Activated naive CD4-positive, alpha-beta T cell treated with Interleukin-2 at 50 U/mL for 16 hours (primary cell): ENCODE data around the gene POLA1.
A peak's percentile ranks its signal among the peaks of the same experiment; 100 is the strongest.
"Not testable (repeated sequence)": the region's sequence is repeated elsewhere in the genome, so short reads cannot be mapped to it uniquely, and the experiment has no call there.

Experiments
- DNase-seq: peaks from one replicate; pipeline ENCODE4 v3.0.0-alpha.2; 2020

The POLA1 gene

DNA sequence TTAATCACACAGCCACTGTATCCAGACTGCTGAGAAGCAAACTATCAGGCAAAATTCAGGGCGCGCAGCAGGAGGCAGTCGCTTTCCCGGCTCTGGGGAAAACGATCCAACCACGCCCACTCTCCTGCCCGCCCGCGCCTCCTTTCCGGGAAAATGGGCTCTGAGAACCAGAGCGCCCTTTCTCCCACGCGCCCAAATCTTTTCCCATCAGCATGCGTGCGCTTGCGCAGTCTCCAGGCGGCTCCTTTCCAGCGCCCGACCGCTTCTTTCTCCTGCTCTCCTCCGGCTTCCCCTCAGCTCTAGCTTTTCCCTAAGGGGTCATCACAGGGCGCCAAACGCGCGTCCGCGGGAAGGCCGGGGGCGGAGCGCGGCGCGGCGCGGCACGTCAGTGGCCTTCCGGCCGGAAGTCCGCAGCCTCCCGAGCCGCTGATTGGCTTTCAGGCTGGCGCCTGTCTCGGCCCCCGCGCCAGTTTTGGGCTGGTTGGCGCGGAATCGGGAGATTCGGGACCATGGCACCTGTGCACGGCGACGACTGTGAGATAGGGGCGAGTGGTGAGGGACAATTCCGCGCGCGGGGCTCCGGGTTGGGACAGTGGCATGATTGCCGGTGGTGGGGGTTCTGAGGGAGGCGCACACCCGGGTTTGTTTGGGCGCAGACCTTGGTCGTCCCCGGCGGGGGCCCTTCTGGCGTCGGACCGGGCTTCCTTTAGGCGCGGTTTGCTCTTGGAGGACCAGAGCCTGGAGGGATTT lies at the start of gene POLA1:
Gene POLA1 (plus strand): TSS at position 466 of the 750 bp plus-strand sequence. CDS start 44 bp downstream, at position 510.
- peak; percentile 81 for DNase-seq

- no peak for DNase-seq
Measured at GRCh38 chrX:24646006-24646405, 47.7 kb upstream of the POLA1 start.

- DNase-seq: no peak
Measured at GRCh38 chrX:24646745-24647182, 47.0 kb upstream of the POLA1 start.

DNA sequence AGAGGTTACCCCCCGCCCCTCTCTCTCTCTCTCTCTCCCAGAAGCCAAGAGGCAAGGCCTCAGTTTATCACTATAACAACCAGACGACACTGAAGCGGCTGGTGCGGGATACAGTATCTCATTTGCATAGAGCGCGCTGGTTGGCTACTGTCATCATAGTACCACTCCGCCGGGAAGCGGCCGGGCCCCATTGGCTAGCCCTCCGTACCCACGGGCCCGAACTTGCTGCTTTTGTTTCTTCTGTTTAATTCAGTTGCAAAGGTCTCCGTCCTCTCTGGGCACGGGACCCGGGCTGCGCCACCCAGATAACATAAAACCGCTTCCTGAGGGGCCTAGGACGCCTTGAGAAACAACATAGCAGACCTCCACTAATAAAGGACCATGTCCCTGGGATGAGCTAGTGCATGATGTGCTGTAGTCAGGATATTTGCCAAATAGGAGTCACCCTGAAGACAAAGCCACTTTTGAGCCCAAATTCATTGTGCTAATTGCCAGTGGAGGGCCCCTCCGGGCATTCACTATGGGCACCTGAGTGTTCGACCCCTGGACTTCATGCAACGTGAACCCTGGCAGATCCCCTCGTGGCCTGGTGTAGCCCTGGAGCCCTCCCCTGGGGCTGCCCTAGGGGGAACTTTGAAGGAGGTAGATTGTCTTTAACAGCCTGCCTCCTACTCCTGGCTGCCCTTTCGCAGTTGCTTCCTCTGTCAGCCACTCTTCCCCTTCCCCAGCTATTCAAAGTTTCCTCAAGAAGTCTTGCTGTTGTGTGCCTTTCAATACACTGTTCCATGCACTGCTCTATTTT lies 46.3 kb upstream of the POLA1 start, which contains the start of gene PCYT1B:
Gene PCYT1B (minus strand): TSS at position 91 of the 802 bp plus-strand sequence. CDS start 242 bp downstream, outside the sequence.
- peak; percentile 56 for DNase-seq

GRCh38 chrX:24648495-24648894 lies 45.2 kb upstream of the POLA1 start:
- no peak for DNase-seq

DNA sequence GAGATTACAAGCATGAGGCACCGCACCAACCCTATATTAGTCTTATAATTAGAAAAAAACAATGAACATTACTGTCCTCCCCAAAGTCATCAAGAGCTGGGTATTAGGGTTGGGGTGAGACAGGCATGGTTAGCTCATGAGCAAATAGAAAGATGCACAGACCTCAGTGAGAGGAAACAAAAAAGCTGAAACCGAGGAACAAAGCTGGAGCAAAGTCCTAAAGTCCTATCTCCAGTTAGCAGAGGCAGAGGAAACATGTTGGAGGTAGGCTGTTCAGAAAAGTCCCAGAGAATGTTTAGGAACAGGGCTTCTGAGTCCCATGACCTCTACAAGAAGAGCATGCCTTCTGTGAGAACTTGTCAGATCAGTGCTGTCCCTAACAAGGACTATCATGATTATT lies 41.9 kb upstream of the POLA1 start:
- DNase-seq: no peak

DNA sequence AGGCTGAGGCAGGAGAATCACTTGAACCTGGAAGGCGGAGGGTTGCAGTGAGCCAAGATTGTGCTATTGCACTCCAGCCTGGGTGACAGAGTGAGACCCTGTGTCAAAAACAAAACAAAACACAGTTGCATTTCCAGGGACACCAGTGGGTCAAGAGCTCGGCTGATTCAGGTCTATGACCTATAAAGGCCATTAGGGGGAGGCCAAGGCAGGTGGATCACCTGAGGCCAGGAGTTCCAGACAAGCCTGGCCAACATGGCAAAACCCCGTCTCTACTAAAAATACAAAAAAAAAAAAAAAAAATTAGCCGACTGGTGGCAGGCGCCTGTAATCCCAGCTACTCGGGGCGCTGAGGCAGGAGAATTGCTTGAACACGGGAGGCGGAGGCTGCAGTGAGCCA lies 38.0 kb upstream of the POLA1 start:
- not testable (repeated sequence) for DNase-seq

DNA sequence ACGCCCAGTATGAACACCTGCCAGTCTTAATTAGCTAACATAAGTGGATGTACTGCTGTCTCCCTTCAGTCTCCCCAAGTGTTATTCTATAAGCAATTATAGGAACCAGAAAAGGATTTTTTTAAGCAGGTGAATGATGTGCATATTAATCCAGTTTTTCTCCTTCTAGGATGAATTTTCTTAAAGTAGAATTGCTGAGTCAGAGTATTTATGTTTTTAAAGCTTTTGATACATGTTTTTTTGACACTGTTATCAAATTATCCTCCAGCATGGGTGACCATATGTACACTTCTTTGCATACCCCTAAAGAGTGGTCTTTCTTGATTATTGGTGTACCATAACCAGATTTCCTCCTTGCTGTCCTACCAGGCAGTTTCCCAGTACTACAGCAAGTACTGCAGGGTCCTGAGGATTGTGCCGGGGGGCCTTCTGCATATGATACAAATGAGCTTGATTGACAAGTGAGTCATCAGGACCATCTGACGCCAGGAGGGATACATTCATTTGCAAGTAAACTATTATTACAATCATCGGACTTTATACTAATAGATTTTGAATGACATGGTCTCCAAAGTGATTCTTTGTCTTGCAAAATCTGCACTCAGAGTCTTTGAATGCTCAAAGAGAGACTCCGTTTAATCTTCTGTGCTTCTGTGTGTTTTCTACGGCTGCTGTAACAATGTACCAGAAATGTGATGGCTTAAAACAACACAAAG lies 35.9 kb upstream of the POLA1 start:
- DNase-seq: no peak

DNA sequence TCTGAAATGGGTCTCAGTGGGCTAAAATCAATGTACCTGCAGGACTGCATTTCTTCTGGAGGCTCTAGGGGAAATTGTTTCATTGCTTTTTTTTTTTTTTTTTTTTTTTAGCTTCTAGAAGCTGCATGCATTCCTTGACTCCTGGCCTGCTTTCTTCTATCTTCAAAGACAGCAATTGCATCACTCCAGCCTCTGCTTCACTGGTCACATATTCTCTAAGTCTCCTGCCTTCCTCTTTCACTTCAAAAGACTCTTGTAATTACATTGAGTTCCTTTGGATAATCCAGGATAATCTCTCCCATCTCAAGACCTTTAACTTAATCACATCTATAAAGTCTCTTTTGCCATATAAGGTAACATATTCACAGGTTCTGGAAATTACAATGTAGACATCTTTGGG lies 35.3 kb upstream of the POLA1 start:
- no peak for DNase-seq

GRCh38 chrX:24659106-24659505 lies 34.6 kb upstream of the POLA1 start:
- no peak for DNase-seq

- no peak for DNase-seq
Measured at GRCh38 chrX:24659646-24660045, 34.1 kb upstream of the POLA1 start.

GRCh38 chrX:24661292-24661691 lies 32.4 kb upstream of the POLA1 start:
- no peak for DNase-seq

- no peak for DNase-seq
Measured at GRCh38 chrX:24662352-24662751, 31.4 kb upstream of the POLA1 start.

GRCh38 chrX:24668111-24668510 lies 25.6 kb upstream of the POLA1 start:
- no peak for DNase-seq

DNA sequence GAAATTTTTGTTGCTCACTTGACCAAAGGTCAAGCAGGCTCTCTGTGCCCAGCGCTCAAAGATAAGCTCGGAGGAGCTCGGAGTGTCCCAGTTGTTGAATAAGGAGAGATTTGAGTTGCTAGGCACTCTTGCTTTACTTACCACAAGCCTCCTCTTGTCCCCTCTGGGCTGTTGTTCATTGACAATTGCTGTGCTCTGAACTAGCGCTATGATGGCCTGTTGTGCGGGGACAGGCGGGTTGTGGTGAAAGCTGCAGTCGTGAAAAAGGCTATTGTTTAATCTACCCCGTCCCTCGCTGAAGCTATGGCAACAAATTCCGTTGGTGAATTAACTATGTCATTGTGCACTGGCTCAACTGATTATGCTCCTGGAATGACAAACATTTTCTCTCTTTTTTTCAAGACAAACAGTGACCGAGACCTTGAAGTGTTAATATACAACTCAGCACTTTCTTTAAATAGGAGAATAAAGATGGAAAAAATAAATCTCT lies 21.0 kb upstream of the POLA1 start:
- DNase-seq: no peak

GRCh38 chrX:24673424-24673823 lies 20.3 kb upstream of the POLA1 start:
- no peak for DNase-seq

GRCh38 chrX:24676403-24677024 lies 17.2 kb upstream of the POLA1 start:
- no peak for DNase-seq

DNA sequence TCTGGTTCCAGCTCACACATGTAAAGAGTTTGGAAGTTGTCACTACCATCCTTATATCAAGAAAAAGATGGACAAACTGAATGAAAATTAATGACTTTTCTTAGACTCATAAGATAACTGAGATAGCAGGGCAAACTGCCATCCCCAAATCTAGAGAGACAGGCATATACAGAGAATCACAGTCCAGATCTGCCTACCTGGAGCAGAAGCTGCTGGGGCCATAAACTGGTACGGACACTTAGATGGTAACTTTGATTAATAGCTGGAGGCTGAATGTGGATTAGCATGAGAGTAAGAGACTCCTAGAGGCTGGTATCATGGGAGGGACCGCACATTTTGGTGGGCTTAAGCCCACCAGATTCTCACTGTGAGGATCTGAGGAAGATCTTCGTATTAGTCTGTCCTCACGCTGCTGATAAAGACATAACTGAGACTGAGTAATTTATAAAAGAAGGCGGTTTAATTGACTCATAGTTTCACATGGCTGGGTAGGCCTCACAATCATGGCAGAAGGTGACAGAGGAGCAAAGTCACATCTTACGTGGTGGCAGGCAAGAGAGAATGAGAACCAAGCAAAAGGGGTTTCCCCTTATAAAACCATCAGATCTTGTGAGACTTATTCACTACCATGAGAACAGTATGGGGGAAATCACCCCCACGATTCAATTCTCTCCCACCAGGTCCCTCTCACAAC lies 10.8 kb upstream of the POLA1 start:
- DNase-seq: peak; percentile 40

- DNase-seq: no peak
Measured at GRCh38 chrX:24684048-24684447, 9.7 kb upstream of the POLA1 start.

- DNase-seq: no peak
Measured at GRCh38 chrX:24692305-24692704, 1.4 kb upstream of the POLA1 start.

GRCh38 chrX:24694825-24695224 lies 1.1 kb downstream of the POLA1 start:
- no peak for DNase-seq

DNA sequence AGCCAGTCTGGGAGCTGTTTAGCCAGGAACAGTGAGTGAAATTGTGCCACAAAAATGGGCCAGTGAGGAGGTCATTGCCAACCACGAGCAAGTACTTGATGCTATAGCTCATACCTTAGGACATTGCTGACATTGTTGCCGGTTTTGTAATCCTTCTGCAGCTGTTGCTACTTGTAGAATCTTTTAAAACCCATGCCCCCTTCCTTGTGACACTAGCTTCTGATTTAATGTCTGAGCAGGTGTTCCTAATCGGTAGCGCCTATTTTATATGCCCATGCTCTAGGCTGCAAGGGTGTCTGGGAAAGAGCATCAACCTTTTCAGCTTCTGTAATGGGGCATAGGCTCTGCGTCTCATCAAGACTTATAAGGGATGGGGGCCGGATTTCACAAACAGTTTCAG lies 2.6 kb downstream of the POLA1 start:
- DNase-seq: no peak
